ENCODE results near the gene NBAS. TPM values are rescaled to one million over a fixed set of nuclear protein-coding genes. Genes with fewer than 3 reads are reported as not detected.

The NBAS gene
- total and polyA plus RNA-seq, 2 of the 13 experiments (the other 11 are each of a cell fraction or from before 2014, with no cell fraction given) = 33.6 to 58.7 TPM

DNA sequence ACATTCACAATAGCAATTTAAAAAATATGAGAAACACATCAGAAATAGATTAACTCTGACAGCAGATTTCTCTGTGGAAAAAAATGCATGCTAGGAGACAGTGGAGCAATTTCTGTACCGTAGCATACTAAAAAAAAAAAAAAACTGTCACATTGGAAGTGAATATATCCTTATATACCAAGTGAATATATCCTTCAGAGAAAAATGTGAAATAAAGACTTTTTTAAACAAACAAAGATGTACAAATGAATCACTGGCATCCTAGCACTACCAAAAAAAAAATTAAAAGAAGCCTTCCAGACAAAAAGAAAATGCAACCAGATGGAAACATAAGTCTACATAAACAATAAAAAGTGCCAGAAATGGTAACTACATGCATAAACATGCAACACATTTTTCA is 169.4 kb downstream of the NBAS start:
- Histone ChIP-seq H3K9me3 (ENCODE audit: low read length) (0 out of 2 replicates have a peak, but pooled peaks cover 4% of the 10 kb centered on the region), H2AFZ (ENCODE audit: low read length) (no peak overlapping the region), H4K20me1 (ENCODE audit: insufficient read depth, low read length) (no peaks in the 10 kb centered on the region), H3K4me3 (replicated peaks in 1 of 3; ENCODE audit: insufficient read depth in 1 of 3, low read depth in 2 of 3, low read length in 3 of 3) (no peak overlapping the region; a peak in 1 of 6 replicates), H3K27ac (ENCODE audit: extremely low read length, insufficient read depth, low read length) (no peak overlapping the region), H3K36me3 (replicated peaks in 1 of 2; ENCODE audit: control insufficient read depth in 1 of 2, insufficient read depth in 2 of 2, low read length in 2 of 2) (peaks cover 0 to 9% of the 10 kb centered on the region in 2 experiments; a peak in 4 of 5 replicates), H3K4me2 (ENCODE audit: low read depth, low read length) (no peak overlapping the region), H3K9ac (ENCODE audit: insufficient read depth, low read depth, low read length) (no peak overlapping the region), H3K79me2 (ENCODE audit: insufficient read depth, low read length) (no peaks in the 10 kb centered on the region), H3K27me3 (ENCODE audit: control insufficient read depth in 1 of 2, insufficient read depth in 2 of 2, low read length in 2 of 2) (no peaks in the 10 kb centered on the region), H3K4me1 (ENCODE audit: insufficient read depth, low read length) (no peaks in the 10 kb centered on the region)
- FAIRE-seq (no peak), ATAC-seq (no peak), DNase-seq (ENCODE audit: low spot score) (no peak)
- intact Hi-C loops (cut with micrococcal nuclease; ENCODE audit: unreplicated experiment) = no loop called here
- no TSS peak for BruUV-seq (replicated peaks)
- in situ Hi-C loops (cut with HindIII; ENCODE audit: extremely low pct_ligation_motif_present, low pct_unique_long_range_greater_than_20kb) = no loop called here
- 58% methylated on average over 1 of the region's 1 CpG for WGBS (ENCODE audit: low lambda C conversion rate)
- POLR2A ChIA-PET = no interaction called here
- TF ChIP-seq ZSCAN9 (CRISPR knock-in tag; IDR thresholded peaks at IDR 0.05; ENCODE audit: borderline replicate concordance) (no peak), PRMT3 (CRISPR knock-in tag; IDR thresholded peaks at IDR 0.05; ENCODE audit: borderline replicate concordance, low read depth) (no peak), NR2C2 (CRISPR knock-in tag; IDR thresholded peaks at IDR 0.05; ENCODE audit: borderline replicate concordance) (no peak), ZBTB43 (CRISPR knock-in tag; conservative IDR thresholded peaks at IDR 0.05) (no peak), ZNF430 (CRISPR knock-in tag; IDR thresholded peaks at IDR 0.05) (no peak), SMYD3 (CRISPR knock-in tag; IDR thresholded peaks at IDR 0.05) (no peak), GRHL1 (CRISPR knock-in tag; conservative IDR thresholded peaks at IDR 0.05) (no peak), ZNF446 (CRISPR knock-in tag; IDR thresholded peaks at IDR 0.05) (no peak), LCORL (IDR thresholded peaks at IDR 0.05) (no peak), LCORL (CRISPR knock-in tag; IDR thresholded peaks at IDR 0.05) (no peak), KDM4B (CRISPR knock-in tag; IDR thresholded peaks at IDR 0.05) (no peak), MED13 (CRISPR knock-in tag; IDR thresholded peaks at IDR 0.05) (no peak), ZNF441 (CRISPR knock-in tag; IDR thresholded peaks at IDR 0.05; ENCODE audit: borderline replicate concordance) (no peak), ZNF282 (IDR thresholded peaks at IDR 0.05; ENCODE audit: partially characterized antibody) (no peak)
- TF ChIP-seq, protein P1, sequence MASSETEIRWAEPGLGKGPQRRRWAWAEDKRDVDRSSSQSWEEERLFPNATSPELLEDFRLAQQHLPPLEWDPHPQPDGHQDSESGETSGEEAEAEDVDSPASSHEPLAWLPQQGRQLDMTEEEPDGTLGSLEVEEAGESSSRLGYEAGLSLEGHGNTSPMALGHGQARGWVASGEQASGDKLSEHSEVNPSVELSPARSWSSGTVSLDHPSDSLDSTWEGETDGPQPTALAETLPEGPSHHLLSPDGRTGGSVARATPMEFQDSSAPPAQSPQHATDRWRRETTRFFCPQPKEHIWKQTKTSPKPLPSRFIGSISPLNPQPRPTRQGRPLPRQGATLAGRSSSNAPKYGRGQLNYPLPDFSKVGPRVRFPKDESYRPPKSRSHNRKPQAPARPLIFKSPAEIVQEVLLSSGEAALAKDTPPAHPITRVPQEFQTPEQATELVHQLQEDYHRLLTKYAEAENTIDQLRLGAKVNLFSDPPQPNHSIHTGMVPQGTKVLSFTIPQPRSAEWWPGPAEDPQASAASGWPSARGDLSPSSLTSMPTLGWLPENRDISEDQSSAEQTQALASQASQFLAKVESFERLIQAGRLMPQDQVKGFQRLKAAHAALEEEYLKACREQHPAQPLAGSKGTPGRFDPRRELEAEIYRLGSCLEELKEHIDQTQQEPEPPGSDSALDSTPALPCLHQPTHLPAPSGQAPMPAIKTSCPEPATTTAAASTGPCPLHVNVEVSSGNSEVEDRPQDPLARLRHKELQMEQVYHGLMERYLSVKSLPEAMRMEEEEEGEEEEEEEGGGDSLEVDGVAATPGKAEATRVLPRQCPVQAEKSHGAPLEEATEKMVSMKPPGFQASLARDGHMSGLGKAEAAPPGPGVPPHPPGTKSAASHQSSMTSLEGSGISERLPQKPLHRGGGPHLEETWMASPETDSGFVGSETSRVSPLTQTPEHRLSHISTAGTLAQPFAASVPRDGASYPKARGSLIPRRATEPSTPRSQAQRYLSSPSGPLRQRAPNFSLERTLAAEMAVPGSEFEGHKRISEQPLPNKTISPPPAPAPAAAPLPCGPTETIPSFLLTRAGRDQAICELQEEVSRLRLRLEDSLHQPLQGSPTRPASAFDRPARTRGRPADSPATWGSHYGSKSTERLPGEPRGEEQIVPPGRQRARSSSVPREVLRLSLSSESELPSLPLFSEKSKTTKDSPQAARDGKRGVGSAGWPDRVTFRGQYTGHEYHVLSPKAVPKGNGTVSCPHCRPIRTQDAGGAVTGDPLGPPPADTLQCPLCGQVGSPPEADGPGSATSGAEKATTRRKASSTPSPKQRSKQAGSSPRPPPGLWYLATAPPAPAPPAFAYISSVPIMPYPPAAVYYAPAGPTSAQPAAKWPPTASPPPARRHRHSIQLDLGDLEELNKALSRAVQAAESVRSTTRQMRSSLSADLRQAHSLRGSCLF (CRISPR knock-in tag; IDR thresholded peaks at IDR 0.05; ENCODE audit: borderline replicate concordance) = no peak
- TF ChIP-seq, protein P2, sequence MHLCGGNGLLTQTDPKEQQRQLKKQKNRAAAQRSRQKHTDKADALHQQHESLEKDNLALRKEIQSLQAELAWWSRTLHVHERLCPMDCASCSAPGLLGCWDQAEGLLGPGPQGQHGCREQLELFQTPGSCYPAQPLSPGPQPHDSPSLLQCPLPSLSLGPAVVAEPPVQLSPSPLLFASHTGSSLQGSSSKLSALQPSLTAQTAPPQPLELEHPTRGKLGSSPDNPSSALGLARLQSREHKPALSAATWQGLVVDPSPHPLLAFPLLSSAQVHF (CRISPR knock-in tag; IDR thresholded peaks at IDR 0.05) = no peak
- TF ChIP-seq, protein P3, sequence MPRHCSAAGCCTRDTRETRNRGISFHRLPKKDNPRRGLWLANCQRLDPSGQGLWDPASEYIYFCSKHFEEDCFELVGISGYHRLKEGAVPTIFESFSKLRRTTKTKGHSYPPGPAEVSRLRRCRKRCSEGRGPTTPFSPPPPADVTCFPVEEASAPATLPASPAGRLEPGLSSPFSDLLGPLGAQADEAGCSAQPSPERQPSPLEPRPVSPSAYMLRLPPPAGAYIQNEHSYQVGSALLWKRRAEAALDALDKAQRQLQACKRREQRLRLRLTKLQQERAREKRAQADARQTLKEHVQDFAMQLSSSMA (CRISPR knock-in tag; IDR thresholded peaks at IDR 0.05) = no peak
- CTCF ChIA-PET (ENCODE audit: low intra/inter-chr PET ratio, low total read pairs) = no interaction called here

Measured in HepG2 (cell line).